ENCODE measurements around the gene ANO2. TPM values are rescaled to one million over a fixed set of nuclear protein-coding genes. Genes with fewer than 3 reads are reported as not detected.

The ANO2 gene
- polyA plus RNA-seq, 1 donor from 2014 or later, result 1.8 TPM

DNA sequence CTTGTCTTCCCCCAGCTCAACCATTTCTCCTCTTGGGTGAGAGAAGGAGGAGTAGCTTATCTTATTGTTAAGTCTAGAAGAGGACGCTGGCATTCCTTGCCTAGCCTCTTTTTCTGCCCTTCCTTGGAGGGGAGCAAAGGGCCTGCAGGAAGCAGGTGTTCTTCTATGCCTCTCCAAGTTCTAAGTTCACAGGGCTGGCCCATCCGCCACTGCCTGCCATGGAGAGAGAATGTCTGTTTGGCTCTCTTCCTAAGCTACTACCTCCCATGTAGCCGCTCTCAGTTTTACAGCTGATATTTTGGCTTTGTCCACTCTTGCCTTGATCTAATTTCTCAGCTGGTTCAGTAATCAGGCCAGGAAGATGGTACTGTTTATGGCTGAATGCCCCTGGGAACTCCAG, 312.0 kb downstream of the ANO2 start:
- Histone ChIP-seq H3K27me3 (ENCODE audit: insufficient read depth, low read depth, low read length) (no peaks in the 10 kb centered on the region), H3K27ac (ENCODE audit: low read length) (no peak overlapping the region), H3K9me3 (ENCODE audit: low read length) (no peaks in the 10 kb centered on the region), H3K4me3 (ENCODE audit: low read length) (no peak overlapping the region), H3K9me2 (ENCODE audit: insufficient read depth, low read length) (no peaks in the 10 kb centered on the region), H3K79me2 (replicated peaks; ENCODE audit: insufficient read depth, low read length) (no peaks in the 10 kb centered on the region), H3F3A (ENCODE audit: insufficient read depth, low read length, poor library complexity, severe bottlenecking) (no peaks in the 10 kb centered on the region), H3K4me2 (ENCODE audit: low read length) (no peak overlapping the region), H2AFZ (ENCODE audit: low read depth, low read length) (no peak overlapping the region), H3K36me3 (ENCODE audit: insufficient read depth, low read length) (no peaks in the 10 kb centered on the region), H3K9ac (ENCODE audit: low read length) (no peak overlapping the region), H4K20me1 (ENCODE audit: insufficient read depth) (no peaks in the 10 kb centered on the region)
- TF ChIP-seq RAD21 (conservative IDR thresholded peaks at IDR 0.05) (no peak), TAF1 (IDR thresholded peaks at IDR 0.05; ENCODE audit: low read depth) (no peak), EP300 (conservative IDR thresholded peaks at IDR 0.05; ENCODE audit: poor library complexity, severe bottlenecking) (no peak), EZH2 (IDR thresholded peaks at IDR 0.05; ENCODE audit: borderline replicate concordance, insufficient read depth, low read length, poor library complexity, severe bottlenecking) (no peak), MXI1 (conservative IDR thresholded peaks at IDR 0.05; ENCODE audit: poor library complexity, severe bottlenecking) (no peak), SMC3 (conservative IDR thresholded peaks at IDR 0.05; ENCODE audit: poor library complexity) (no peak), POLR2AphosphoS5 (IDR thresholded peaks at IDR 0.05) (no peak)
- TF ChIP-seq, protein P1, sequence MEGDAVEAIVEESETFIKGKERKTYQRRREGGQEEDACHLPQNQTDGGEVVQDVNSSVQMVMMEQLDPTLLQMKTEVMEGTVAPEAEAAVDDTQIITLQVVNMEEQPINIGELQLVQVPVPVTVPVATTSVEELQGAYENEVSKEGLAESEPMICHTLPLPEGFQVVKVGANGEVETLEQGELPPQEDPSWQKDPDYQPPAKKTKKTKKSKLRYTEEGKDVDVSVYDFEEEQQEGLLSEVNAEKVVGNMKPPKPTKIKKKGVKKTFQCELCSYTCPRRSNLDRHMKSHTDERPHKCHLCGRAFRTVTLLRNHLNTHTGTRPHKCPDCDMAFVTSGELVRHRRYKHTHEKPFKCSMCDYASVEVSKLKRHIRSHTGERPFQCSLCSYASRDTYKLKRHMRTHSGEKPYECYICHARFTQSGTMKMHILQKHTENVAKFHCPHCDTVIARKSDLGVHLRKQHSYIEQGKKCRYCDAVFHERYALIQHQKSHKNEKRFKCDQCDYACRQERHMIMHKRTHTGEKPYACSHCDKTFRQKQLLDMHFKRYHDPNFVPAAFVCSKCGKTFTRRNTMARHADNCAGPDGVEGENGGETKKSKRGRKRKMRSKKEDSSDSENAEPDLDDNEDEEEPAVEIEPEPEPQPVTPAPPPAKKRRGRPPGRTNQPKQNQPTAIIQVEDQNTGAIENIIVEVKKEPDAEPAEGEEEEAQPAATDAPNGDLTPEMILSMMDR (IDR thresholded peaks at IDR 0.05; ENCODE audit: poor library complexity, severe bottlenecking), result no peak
- TF ChIP-seq, protein P2, sequence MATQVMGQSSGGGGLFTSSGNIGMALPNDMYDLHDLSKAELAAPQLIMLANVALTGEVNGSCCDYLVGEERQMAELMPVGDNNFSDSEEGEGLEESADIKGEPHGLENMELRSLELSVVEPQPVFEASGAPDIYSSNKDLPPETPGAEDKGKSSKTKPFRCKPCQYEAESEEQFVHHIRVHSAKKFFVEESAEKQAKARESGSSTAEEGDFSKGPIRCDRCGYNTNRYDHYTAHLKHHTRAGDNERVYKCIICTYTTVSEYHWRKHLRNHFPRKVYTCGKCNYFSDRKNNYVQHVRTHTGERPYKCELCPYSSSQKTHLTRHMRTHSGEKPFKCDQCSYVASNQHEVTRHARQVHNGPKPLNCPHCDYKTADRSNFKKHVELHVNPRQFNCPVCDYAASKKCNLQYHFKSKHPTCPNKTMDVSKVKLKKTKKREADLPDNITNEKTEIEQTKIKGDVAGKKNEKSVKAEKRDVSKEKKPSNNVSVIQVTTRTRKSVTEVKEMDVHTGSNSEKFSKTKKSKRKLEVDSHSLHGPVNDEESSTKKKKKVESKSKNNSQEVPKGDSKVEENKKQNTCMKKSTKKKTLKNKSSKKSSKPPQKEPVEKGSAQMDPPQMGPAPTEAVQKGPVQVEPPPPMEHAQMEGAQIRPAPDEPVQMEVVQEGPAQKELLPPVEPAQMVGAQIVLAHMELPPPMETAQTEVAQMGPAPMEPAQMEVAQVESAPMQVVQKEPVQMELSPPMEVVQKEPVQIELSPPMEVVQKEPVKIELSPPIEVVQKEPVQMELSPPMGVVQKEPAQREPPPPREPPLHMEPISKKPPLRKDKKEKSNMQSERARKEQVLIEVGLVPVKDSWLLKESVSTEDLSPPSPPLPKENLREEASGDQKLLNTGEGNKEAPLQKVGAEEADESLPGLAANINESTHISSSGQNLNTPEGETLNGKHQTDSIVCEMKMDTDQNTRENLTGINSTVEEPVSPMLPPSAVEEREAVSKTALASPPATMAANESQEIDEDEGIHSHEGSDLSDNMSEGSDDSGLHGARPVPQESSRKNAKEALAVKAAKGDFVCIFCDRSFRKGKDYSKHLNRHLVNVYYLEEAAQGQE (IDR thresholded peaks at IDR 0.05; ENCODE audit: borderline replicate concordance), result no peak

DNA sequence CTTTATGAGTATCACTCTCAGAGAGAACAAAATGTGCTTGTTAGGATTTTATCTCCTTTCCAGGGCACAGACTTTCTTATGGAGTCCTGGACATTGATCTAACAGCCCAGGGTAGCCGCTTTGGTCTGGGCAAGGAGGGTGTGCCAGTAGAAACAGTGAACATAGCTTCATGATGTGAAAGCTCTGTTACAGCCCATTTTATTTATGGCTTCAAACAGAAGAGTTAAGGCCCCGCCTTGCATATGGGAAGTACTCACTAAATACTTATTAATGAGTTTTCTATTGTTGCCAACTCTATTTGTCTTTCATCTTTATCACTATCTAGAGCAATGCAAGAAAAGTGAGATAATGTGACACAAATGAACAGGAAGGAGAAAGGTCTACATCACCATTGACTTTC, 312.6 kb downstream of the ANO2 start:
- no peak overlapping the region for H3K27ac ChIP-seq (ENCODE audit: low read length)
- no peaks in the 10 kb centered on the region for H3F3A ChIP-seq (ENCODE audit: insufficient read depth, low read length, poor library complexity, severe bottlenecking)
- no peaks in the 10 kb centered on the region for H4K20me1 ChIP-seq (ENCODE audit: insufficient read depth)
- TF ChIP-seq POLR2AphosphoS5 (IDR thresholded peaks at IDR 0.05), result no peak
- no peak for TF ChIP-seq RAD21 (conservative IDR thresholded peaks at IDR 0.05)
- no peak for TF ChIP-seq EZH2 (IDR thresholded peaks at IDR 0.05; ENCODE audit: borderline replicate concordance, insufficient read depth, low read length, poor library complexity, severe bottlenecking)
- TF ChIP-seq, protein P1 (IDR thresholded peaks at IDR 0.05; ENCODE audit: poor library complexity, severe bottlenecking), result no peak
- TF ChIP-seq MXI1 (conservative IDR thresholded peaks at IDR 0.05; ENCODE audit: poor library complexity, severe bottlenecking), result no peak
- no peak for TF ChIP-seq EP300 (conservative IDR thresholded peaks at IDR 0.05; ENCODE audit: poor library complexity, severe bottlenecking)
- TF ChIP-seq, protein P2 (IDR thresholded peaks at IDR 0.05; ENCODE audit: borderline replicate concordance), result no peak
- no peak for TF ChIP-seq SMC3 (conservative IDR thresholded peaks at IDR 0.05; ENCODE audit: poor library complexity)
- no peak for TF ChIP-seq TAF1 (IDR thresholded peaks at IDR 0.05; ENCODE audit: low read depth)
- no peaks in the 10 kb centered on the region for H3K79me2 ChIP-seq (replicated peaks; ENCODE audit: insufficient read depth, low read length)
- H3K4me3 ChIP-seq (ENCODE audit: low read length), result no peak overlapping the region
- no peak overlapping the region for H2AFZ ChIP-seq (ENCODE audit: low read depth, low read length)
- no peaks in the 10 kb centered on the region for H3K9me2 ChIP-seq (ENCODE audit: insufficient read depth, low read length)
- no peak overlapping the region for H3K4me2 ChIP-seq (ENCODE audit: low read length)
- no peaks in the 10 kb centered on the region for H3K36me3 ChIP-seq (ENCODE audit: insufficient read depth, low read length)
- no peaks in the 10 kb centered on the region for H3K9me3 ChIP-seq (ENCODE audit: low read length)
- no peak overlapping the region for H3K9ac ChIP-seq (ENCODE audit: low read length)
- no peaks in the 10 kb centered on the region for H3K27me3 ChIP-seq (ENCODE audit: insufficient read depth, low read depth, low read length)

Measured in neural cell (in vitro differentiated cells).